ENCODE measurements around the gene CSGALNACT2. TPM values are rescaled to one million over a fixed set of nuclear protein-coding genes. Genes with fewer than 3 reads are reported as not detected.
A peak's percentile ranks its signal among the peaks of the same experiment; 100 is the strongest.

CSGALNACT2 gene
- total RNA-seq, 1 donor from 2014 or later: 38.7 TPM

DNA sequence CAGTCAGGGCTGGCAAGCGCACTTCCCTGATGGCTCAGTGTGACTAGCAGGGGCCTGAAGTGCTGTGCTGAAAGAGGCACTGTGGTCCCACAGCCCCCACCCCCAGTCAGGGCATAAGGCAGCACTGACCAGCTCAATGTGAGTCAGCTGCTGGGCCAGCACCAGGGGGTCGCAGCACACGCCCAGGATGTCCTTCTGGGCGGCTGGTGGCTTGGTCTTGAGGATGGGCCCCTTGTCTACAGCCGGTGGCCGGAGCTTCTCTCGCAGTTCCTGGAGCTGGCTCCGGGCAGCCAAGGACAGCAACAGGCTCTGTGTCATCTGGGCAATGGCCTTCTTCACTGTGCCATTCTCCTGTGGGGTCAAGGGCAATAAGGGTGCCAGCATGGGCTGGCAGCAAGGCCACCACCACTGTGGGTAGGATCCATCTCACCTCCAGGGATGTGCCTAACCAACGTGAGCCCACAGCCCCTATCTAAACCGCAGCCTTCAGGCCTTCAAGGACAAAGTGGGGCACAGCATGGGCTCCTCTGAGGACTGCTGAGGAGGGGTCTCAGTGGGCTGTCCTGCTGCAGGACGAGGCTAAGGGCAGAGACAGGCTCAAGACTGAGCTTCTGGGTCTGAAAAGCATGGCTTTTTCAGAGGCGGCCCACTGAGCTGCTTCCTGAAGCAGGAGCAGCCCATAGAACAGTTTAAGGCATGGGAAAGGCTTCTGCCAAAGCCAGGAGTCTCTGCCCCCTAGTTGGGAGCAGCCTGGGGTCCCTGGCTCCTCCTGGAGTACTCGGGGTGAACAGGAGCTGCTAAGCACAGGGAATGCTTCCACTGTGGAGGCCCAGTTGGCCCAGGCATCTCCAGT is 62.5 kb downstream of the CSGALNACT2 start:
- Mint-ChIP-seq H3K9me3 (ENCODE audit: low read depth) (no peaks in the 10 kb centered on the region), H3K4me1 (ENCODE audit: low read depth) (peaks cover 4% of the 10 kb centered on the region), H3K36me3 (ENCODE audit: low read depth) (no peaks in the 10 kb centered on the region), H3K27ac (ENCODE audit: unreplicated experiment) (no peak overlapping the region), H3K4me3 (ENCODE audit: unreplicated experiment) (no peak overlapping the region), H3K27me3 (ENCODE audit: low read depth) (no peaks in the 10 kb centered on the region)
- DNase-seq (ENCODE audit: low spot score): peak; percentile 67
- TF ChIP-seq, protein P1, sequence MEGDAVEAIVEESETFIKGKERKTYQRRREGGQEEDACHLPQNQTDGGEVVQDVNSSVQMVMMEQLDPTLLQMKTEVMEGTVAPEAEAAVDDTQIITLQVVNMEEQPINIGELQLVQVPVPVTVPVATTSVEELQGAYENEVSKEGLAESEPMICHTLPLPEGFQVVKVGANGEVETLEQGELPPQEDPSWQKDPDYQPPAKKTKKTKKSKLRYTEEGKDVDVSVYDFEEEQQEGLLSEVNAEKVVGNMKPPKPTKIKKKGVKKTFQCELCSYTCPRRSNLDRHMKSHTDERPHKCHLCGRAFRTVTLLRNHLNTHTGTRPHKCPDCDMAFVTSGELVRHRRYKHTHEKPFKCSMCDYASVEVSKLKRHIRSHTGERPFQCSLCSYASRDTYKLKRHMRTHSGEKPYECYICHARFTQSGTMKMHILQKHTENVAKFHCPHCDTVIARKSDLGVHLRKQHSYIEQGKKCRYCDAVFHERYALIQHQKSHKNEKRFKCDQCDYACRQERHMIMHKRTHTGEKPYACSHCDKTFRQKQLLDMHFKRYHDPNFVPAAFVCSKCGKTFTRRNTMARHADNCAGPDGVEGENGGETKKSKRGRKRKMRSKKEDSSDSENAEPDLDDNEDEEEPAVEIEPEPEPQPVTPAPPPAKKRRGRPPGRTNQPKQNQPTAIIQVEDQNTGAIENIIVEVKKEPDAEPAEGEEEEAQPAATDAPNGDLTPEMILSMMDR (IDR thresholded peaks at IDR 0.05): no peak

DNA sequence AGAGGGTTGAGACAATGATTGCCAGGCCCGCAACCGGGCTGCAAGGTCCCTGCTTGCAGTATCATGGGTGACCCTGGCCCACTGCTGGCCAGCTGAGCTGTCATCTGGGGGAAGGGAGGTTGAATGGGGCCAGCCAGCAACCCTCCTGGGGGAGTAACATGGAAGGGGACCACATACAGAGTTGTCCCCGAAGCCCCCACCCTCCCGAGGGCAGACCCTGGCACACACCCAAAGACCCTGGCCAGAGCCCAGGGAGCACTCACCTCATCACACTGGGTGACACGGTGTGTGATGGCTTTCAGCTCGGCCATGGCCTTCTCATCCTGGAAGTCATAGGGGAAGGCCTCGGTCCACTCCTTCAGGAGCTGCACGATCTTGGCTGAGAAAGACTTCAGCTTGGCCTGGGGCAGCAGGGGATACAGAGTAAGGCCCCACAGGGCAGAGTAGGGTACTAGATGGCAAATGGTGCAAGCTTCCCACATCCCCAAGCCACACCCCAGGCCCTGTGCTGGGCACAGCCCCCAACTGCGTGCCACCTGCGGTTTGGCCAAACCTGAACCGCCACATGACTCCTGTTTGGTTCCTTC is 63.4 kb downstream of the CSGALNACT2 start:
- H3K27me3 Mint-ChIP-seq (ENCODE audit: low read depth): no peaks in the 10 kb centered on the region
- H3K9me3 Mint-ChIP-seq (ENCODE audit: low read depth): no peaks in the 10 kb centered on the region
- H3K4me1 Mint-ChIP-seq (ENCODE audit: low read depth): peaks cover 4% of the 10 kb centered on the region
- H3K27ac Mint-ChIP-seq (ENCODE audit: unreplicated experiment): no peak overlapping the region
- peak; percentile 68 for DNase-seq (ENCODE audit: low spot score)
- no peaks in the 10 kb centered on the region for H3K36me3 Mint-ChIP-seq (ENCODE audit: low read depth)
- TF ChIP-seq, protein P1 (IDR thresholded peaks at IDR 0.05): no peak
- peak overlapping the region; percentile 42 for H3K4me3 Mint-ChIP-seq (ENCODE audit: unreplicated experiment)

DNA sequence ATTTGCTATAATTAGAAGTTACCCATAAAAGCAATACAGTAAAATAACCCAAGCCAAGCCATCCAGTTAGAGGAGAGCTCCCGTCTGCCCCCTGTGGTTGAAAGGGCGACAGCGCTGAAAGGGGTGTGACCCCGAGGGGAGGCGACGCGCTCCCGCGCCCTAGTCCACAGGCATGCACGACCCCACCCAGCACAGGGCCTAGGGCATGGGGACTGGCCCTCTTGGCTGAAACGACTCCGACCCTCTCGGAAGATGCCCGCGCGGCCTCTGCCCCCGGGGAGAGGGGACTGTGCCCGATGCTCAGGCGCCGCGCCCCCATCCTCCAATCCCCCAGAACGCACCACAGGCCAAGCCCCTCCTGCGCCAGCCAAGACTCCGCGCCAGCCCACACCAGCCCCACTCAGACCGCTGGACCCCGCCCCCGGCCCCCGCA is 64.0 kb downstream of the CSGALNACT2 start:
- no peaks in the 10 kb centered on the region for H3K27me3 Mint-ChIP-seq (ENCODE audit: low read depth)
- H3K36me3 Mint-ChIP-seq (ENCODE audit: low read depth): no peaks in the 10 kb centered on the region
- no peaks in the 10 kb centered on the region for H3K9me3 Mint-ChIP-seq (ENCODE audit: low read depth)
- DNase-seq (ENCODE audit: low spot score): peak; percentile 68
- H3K27ac Mint-ChIP-seq (ENCODE audit: unreplicated experiment): no peak overlapping the region
- H3K4me3 Mint-ChIP-seq (ENCODE audit: unreplicated experiment): peak overlapping the region; percentile 42
- TF ChIP-seq, protein P1 (IDR thresholded peaks at IDR 0.05): peak; percentile 75
- peaks cover 4% of the 10 kb centered on the region for H3K4me1 Mint-ChIP-seq (ENCODE audit: low read depth)

DNA sequence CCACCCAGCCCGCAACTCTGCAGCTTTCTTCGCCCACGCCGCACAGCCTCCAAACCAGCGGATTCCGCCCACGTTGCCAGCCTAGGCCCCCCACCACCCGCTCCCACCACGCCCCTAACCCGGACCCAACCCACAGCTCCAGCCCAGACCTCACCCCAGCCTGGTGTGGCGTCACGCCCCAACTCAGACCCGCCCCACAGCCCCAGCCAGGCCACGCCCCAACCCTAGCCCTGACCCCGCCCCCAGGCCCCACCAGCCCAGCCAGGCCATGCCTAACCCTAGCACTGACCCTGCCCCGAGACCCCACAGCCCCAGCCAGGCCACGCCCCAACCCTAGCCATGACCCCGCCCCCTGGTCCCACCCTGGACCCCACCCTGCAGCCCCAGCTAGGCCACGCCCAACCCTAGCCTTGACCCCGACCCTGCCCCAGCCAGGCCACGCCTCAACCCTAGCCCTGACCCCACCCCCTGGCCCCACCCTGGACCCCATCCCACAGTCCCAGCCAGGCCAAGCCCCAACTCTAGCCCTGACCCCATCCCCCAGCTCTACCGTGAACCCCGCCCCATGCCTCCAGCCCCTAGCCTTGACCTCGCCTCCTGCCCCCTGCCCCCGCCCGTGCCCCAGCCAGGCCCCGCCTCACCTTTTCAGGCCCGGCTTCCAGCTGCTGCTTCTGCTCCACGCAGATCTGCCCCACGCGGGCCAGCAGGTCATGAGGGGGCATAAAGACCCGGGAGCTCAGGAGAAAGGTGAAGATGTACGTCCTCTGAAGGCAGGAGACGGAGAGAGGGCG is 64.6 kb downstream of the CSGALNACT2 start:
- no peaks in the 10 kb centered on the region for H3K36me3 Mint-ChIP-seq (ENCODE audit: low read depth)
- no peak overlapping the region for H3K4me3 Mint-ChIP-seq (ENCODE audit: unreplicated experiment)
- TF ChIP-seq, protein P1 (IDR thresholded peaks at IDR 0.05): no peak
- H3K27me3 Mint-ChIP-seq (ENCODE audit: low read depth): no peaks in the 10 kb centered on the region
- DNase-seq (ENCODE audit: low spot score): peak; percentile 75
- no peak overlapping the region for H3K27ac Mint-ChIP-seq (ENCODE audit: unreplicated experiment)
- peaks cover 4% of the 10 kb centered on the region for H3K4me1 Mint-ChIP-seq (ENCODE audit: low read depth)
- no peaks in the 10 kb centered on the region for H3K9me3 Mint-ChIP-seq (ENCODE audit: low read depth)

DNA sequence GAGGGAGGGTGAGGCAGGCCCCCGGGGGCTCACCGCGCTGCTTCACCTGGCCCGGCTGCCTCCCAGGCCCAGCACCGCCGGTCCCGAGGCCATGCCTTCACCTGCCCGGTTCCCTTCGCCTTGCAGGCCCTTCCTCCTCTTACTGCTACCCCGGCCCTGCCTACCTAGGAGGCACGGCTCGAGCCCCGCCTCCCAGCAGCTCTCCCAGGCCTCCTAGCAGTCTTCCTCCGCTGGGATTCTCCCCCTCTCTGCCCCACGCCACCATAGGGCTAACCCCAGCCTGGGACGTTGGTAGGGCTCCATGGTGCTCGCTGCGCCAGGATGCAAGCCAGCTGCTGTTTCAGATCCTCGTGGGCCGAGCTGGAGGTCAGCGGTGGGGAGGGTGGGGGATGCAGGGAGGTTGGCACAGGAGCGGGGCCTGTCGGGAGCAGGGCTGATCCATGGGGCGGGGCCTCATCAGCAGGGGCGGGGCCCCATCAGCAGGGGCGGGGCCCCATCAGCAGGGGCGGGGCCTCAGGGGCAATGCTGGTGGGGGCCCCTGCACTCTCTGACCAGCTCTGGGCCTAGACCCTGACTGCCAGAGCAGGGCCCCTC is 65.3 kb downstream of the CSGALNACT2 start:
- H3K4me1 Mint-ChIP-seq (ENCODE audit: low read depth): peaks cover 4% of the 10 kb centered on the region
- H3K36me3 Mint-ChIP-seq (ENCODE audit: low read depth): no peaks in the 10 kb centered on the region
- peak; percentile 71 for DNase-seq (ENCODE audit: low spot score)
- H3K27ac Mint-ChIP-seq (ENCODE audit: unreplicated experiment): no peak overlapping the region
- H3K9me3 Mint-ChIP-seq (ENCODE audit: low read depth): no peaks in the 10 kb centered on the region
- no peak overlapping the region for H3K4me3 Mint-ChIP-seq (ENCODE audit: unreplicated experiment)
- H3K27me3 Mint-ChIP-seq (ENCODE audit: low read depth): no peaks in the 10 kb centered on the region
- TF ChIP-seq, protein P1 (IDR thresholded peaks at IDR 0.05): no peak
